ENCODE results near the gene FAXDC2. TPM values are rescaled to one million over a fixed set of nuclear protein-coding genes. Genes with fewer than 3 reads are reported as not detected.

The FAXDC2 gene
- total RNA-seq, 2 donors from 2014 or later, result 2.3 to 6.2 TPM

GRCh38 chr5:154776167-154776566 is 74.2 kb downstream of the FAXDC2 start:
- H3K36me3 Mint-ChIP-seq (ENCODE audit: low read depth), result peaks cover 7% of the 10 kb centered on the region
- no peak overlapping the region for H3K27ac ChIP-seq (ENCODE audit: low read depth, low read length)
- no peaks in the 10 kb centered on the region for H3K27me3 Mint-ChIP-seq (ENCODE audit: insufficient read depth)
- H3K9me3 ChIP-seq (ENCODE audit: control insufficient read depth, low read length), result no peaks in the 10 kb centered on the region
- no peak overlapping the region for H3K4me3 ChIP-seq (ENCODE audit: low read length)
- H3K9ac ChIP-seq (ENCODE audit: extremely low read depth, low read length, poor library complexity, severe bottlenecking), result no peak overlapping the region
- H3K27ac Mint-ChIP-seq, result peak overlapping the region; percentile 12
- no peak for TF ChIP-seq CTCF (conservative IDR thresholded peaks at IDR 0.05)
- peaks cover 33% of the 10 kb centered on the region for H3K4me1 Mint-ChIP-seq
- H3K36me3 ChIP-seq (ENCODE audit: control insufficient read depth, insufficient read depth, low read length), result peaks cover 12% of the 10 kb centered on the region
- DNase-seq, result no peak
- WGBS, 2 experiments (ENCODE audit: insufficient coverage in 1 of 2, insufficient read length in 1 of 2), result 97% methylated on average over 1 of the region's 1 CpG; no CpG with 5 or more reads in 1 of the 2 experiments
- no peak overlapping the region for H3K4me3 Mint-ChIP-seq
- H3K27me3 ChIP-seq (ENCODE audit: control insufficient read depth, insufficient read depth, low read length, poor library complexity, severe bottlenecking), result no peaks in the 10 kb centered on the region
- H3K4me1 ChIP-seq (ENCODE audit: control insufficient read depth, insufficient read depth, low read length), result peaks cover 4% of the 10 kb centered on the region
- no peaks in the 10 kb centered on the region for H3K9me3 Mint-ChIP-seq

DNA sequence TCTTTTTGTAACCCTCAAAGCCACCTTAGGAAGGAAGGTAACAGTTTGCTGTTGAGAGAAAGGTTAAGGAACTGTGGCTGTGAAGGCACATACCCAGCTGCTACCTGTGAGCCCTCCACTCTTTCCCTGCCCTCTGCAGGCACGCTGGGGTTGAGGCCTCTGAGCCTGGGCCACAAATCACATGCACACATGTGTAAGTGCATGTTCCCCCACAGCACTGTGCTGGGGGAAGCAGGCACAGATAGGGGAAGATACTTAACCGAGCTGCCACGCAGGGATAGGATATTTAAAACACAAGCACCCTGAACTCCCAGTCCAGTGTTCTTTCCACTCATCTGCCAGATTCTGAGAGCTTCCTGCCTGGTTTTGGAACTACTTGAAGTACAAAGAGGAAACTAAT is 77.1 kb downstream of the FAXDC2 start:
- Histone ChIP-seq H3K9ac (ENCODE audit: extremely low read depth, low read length, poor library complexity, severe bottlenecking) (no peak overlapping the region), H3K9me3 (ENCODE audit: control insufficient read depth, low read length) (no peaks in the 10 kb centered on the region), H3K27ac (ENCODE audit: low read depth, low read length) (no peak overlapping the region), H3K27me3 (ENCODE audit: control insufficient read depth, insufficient read depth, low read length, poor library complexity, severe bottlenecking) (no peaks in the 10 kb centered on the region), H3K4me3 (ENCODE audit: low read length) (no peak overlapping the region), H3K36me3 (ENCODE audit: control insufficient read depth, insufficient read depth, low read length) (peaks cover 13% of the 10 kb centered on the region), H3K4me1 (ENCODE audit: control insufficient read depth, insufficient read depth, low read length) (peaks cover 16% of the 10 kb centered on the region)
- Mint-ChIP-seq H3K4me1 (peaks cover 51% of the 10 kb centered on the region), H3K27me3 (ENCODE audit: insufficient read depth) (no peaks in the 10 kb centered on the region), H3K36me3 (ENCODE audit: low read depth) (peaks cover 2% of the 10 kb centered on the region), H3K9me3 (no peaks in the 10 kb centered on the region), H3K27ac (peak overlapping the region; percentile 26), H3K4me3 (no peak overlapping the region)
- DNase-seq, result peak; percentile 47
- no peak for TF ChIP-seq CTCF (conservative IDR thresholded peaks at IDR 0.05)
- WGBS, 2 experiments (ENCODE audit: insufficient coverage in 1 of 2, insufficient read length in 1 of 2), result 97% methylated on average over 3 of the region's 3 CpGs; no CpG with 5 or more reads in 1 of the 2 experiments

- peaks cover 64% of the 10 kb centered on the region for H3K4me1 Mint-ChIP-seq
- H3K27me3 Mint-ChIP-seq (ENCODE audit: insufficient read depth), result no peaks in the 10 kb centered on the region
- no peak overlapping the region for H3K4me3 Mint-ChIP-seq
- WGBS, 2 experiments (ENCODE audit: insufficient coverage in 1 of 2, insufficient read length in 1 of 2), result 80 to 84% methylated on average over 9 to 10 of the region's 10 CpGs
- Histone ChIP-seq H3K27me3 (ENCODE audit: control insufficient read depth, insufficient read depth, low read length, poor library complexity, severe bottlenecking) (no peaks in the 10 kb centered on the region), H3K27ac (ENCODE audit: low read depth, low read length) (peak overlapping the region; percentile 50), H3K36me3 (ENCODE audit: control insufficient read depth, insufficient read depth, low read length) (peaks cover 13% of the 10 kb centered on the region), H3K4me3 (ENCODE audit: low read length) (no peak overlapping the region), H3K4me1 (ENCODE audit: control insufficient read depth, insufficient read depth, low read length) (peaks cover 21% of the 10 kb centered on the region), H3K9me3 (ENCODE audit: control insufficient read depth, low read length) (no peaks in the 10 kb centered on the region), H3K9ac (ENCODE audit: extremely low read depth, low read length, poor library complexity, severe bottlenecking) (no peak overlapping the region)
- DNase-seq, result peak; percentile 75
- H3K27ac Mint-ChIP-seq, result peak overlapping the region; percentile 68
- peak; percentile 43 for TF ChIP-seq CTCF (conservative IDR thresholded peaks at IDR 0.05)
- H3K36me3 Mint-ChIP-seq (ENCODE audit: low read depth), result peaks cover 2% of the 10 kb centered on the region
- no peaks in the 10 kb centered on the region for H3K9me3 Mint-ChIP-seq
Measured at GRCh38 chr5:154771383-154771901, 79.0 kb downstream of the FAXDC2 start.

Data from endodermal cell (in vitro differentiated cells).